Erythroblast (primary cell): Measurements from ENCODE around the gene WNT7A.

Source experiments
- GATA1 ChIP-seq: IDR thresholded peaks from 2 replicates; pipeline ENCODE4 v1.6.1; 2011; ENCODE audit warnings: low read depth, mild to moderate bottlenecking, control low read depth, low read length, moderate library complexity
- POLR2A ChIP-seq: IDR thresholded peaks from 2 replicates; pipeline ENCODE4 v1.6.1; 2011; ENCODE audit warnings: mild to moderate bottlenecking, low read length

- TF ChIP-seq POLR2A (no peak), GATA1 (no peak)
These were observed 20.9 kb downstream of the WNT7A start for GRCh38 chr3:13858768-13859520.
